Neural progenitor cell (in vitro differentiated cells): ENCODE data around the gene CCL3.
"Not testable (repeated sequence)": the region's sequence is repeated elsewhere in the genome, so short reads cannot be mapped to it uniquely, and the experiment has no call there.

ENCODE experiments used
- EZH2 ChIP-seq: fragments of 200-600 bp; sonication (generic); IDR thresholded peaks from 2 replicates; pipeline ENCODE4 v1.6.1; 2017; ENCODE audit warnings: antibody characterized with exemption, mild to moderate bottlenecking, moderate library complexity
- EZH2phosphoT487 ChIP-seq: fragments of 200-600 bp; sonication (generic); IDR thresholded peaks from 2 replicates; pipeline ENCODE4 v1.6.1; 2017; ENCODE audit warnings: antibody characterized with exemption
- TF ChIP-seq, protein P1 (sequence below): fragments of 200-600 bp; sonication (generic); IDR thresholded peaks from 2 replicates; pipeline ENCODE4 v1.5.1; 2017; ENCODE audit warnings: antibody characterized with exemption, mild to moderate bottlenecking

DNA sequence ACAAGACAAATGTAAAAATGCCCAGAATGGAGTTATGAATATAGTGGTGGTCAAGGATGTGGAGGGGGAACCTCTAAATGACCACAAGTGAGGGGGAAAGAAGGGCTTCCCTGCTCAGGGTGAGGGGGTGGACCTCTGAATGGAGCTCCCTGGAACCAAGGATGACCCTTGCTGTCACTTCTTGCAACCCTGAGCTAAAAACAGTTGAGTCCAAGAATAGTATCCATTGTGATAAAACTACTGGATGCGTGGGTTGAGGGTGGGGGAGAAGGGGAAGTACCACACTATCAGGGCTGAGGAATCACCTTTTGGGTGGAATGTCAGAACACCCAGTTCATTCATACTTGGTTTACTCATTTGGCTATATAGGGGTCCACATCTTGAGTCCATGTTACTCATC lies 9.1 kb upstream of the CCL3 start:
- TF ChIP-seq, protein P1, sequence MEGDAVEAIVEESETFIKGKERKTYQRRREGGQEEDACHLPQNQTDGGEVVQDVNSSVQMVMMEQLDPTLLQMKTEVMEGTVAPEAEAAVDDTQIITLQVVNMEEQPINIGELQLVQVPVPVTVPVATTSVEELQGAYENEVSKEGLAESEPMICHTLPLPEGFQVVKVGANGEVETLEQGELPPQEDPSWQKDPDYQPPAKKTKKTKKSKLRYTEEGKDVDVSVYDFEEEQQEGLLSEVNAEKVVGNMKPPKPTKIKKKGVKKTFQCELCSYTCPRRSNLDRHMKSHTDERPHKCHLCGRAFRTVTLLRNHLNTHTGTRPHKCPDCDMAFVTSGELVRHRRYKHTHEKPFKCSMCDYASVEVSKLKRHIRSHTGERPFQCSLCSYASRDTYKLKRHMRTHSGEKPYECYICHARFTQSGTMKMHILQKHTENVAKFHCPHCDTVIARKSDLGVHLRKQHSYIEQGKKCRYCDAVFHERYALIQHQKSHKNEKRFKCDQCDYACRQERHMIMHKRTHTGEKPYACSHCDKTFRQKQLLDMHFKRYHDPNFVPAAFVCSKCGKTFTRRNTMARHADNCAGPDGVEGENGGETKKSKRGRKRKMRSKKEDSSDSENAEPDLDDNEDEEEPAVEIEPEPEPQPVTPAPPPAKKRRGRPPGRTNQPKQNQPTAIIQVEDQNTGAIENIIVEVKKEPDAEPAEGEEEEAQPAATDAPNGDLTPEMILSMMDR, result not testable (repeated sequence)
- not testable (repeated sequence) for TF ChIP-seq EZH2, EZH2phosphoT487
